Raji (cell line): ENCODE data around the gene TGM1.

Experiments
- POLR2A ChIP-seq: IDR thresholded peaks from 2 replicates; pipeline ENCODE4 v1.6.1; 2011; ENCODE audit warnings: low read depth, low read length, control low read depth; ENCODE audit not compliant: insufficient read depth

The TGM1 gene

DNA sequence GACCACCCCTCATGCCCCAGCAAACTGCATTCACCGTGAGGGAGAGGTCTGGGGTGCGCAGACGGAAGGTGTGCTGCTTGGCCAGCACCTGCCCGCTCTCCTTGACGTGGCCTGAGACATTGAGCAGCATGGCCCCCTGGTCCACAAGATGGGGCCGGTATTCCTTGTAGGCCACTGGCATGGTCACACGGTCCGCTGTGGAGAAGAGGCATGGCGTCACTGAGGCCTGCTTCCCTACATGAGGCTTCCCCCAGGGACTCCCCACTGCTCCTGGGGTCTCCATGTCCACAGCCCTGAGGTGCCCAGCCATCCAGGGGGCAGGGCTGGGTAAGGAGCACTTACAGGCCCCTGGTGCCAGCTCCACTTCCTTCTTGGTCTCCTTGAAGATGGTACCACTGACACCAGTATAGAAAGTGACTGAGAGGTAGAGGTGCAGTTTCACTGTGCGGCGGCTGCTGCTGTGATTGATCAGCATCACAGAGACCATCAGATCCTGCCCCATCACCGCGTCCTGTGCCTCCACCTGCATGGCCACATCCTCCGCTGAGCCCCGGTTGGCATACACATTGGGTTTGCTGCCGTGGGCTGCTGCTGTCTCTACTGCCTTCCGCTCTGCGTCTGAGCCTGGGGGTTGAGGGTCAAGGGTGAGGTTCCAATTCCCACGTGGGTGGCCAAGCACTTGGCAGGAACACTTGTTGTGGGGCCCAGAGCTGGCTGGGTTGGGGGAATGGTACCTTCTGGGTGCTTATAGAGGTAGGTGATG is 8.2 kb downstream of the TGM1 start:
- no peak for TF ChIP-seq POLR2A

DNA sequence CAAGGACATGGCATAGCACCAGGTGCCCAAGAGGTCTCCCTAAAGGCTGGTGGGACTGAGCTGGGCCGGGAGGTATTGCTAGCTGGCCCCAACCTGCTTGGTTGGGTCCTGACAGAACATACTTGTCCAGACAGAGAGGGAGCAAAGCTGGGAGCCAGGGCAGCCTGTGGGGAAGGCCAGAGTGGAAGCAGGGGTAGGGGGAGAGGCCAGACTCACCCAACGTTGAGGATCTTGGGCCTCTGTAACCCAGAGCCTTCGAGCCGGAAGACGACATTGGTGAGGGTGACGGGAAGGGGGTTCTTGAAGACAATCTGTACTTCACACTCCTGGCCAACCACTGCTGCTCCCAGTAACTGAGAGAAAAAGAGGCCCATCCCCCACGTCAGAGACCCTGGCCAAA is 9.0 kb downstream of the TGM1 start:
- no peak for TF ChIP-seq POLR2A

DNA sequence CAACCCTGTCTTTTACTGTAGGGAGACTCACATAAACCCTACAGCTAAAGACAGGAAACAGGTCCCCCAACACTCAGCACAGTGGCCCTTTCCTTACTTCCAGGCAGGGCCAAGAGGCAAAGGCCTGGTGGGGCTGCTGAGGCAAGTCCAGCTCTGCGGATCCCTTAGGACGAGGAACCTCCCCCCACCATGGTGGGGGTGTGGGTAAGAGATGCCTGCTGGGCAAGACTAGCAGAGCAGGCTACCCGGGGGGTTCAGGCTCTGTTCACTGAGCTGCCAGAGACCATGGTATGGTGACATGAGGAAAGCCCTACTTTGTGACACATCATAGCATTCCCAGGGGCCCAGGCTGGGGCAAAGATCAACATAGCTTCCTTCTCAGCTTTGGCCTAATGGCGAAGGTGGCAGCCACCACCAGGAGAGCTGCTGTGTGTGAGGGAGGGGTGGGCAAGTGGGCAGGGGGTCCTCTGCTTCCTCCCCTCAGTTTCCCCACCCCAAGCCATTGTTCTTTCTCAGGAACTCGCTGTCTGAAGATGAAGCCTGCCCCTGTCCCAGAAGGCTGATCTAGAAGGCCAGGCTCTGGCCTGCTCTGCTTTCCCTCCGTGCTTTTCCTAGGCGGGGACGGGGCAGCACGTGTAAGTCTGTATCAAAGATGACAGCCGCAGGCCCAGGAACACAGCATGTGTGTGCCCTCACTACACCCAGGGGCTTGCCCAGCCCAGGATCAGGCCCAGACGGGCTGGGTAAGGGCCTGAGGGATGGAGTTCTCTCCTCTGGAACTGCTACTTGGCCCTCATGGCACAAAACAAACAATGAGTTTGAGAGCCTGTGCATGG is 10.5 kb downstream of the TGM1 start:
- no peak for TF ChIP-seq POLR2A

DNA sequence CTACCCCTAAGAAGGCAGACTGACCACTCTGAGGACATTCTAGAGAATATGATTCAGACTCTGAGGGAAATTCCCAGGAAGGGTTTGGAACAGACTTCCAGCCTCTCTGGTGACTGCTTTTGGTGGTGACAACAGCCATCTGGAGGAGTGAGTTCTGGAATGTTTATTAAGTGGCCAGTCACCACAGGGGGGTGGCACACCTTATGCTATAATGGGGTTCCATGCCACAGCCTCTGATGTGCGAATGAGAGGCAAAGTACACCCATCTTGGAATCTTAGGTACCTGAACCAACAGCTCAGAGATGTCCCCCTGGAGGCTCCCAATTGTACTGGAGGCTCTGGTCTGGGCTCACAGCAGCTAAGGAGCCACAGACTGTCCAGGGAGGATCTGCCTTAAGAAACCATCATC is 11.1 kb downstream of the TGM1 start:
- TF ChIP-seq POLR2A: no peak

DNA sequence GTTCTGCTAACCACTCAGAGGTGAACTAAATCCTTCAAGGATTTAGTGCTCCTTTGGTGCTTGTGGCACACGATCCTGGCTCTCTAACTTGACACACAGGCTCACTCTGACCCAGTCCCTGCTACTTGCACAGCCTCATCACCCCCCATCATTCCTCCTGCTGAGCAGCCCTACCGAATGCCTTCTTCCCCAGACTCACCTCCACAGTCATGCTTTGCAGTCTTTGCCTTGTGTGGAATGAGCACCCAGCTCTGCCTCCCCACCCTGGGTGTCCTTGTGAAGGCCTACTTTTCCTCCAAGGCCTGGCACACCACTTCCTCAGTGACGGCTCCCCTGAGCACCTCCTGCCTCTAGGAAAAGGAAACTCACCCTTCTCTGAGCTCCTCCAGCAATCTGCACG is 12.6 kb downstream of the TGM1 start:
- TF ChIP-seq POLR2A: no peak

DNA sequence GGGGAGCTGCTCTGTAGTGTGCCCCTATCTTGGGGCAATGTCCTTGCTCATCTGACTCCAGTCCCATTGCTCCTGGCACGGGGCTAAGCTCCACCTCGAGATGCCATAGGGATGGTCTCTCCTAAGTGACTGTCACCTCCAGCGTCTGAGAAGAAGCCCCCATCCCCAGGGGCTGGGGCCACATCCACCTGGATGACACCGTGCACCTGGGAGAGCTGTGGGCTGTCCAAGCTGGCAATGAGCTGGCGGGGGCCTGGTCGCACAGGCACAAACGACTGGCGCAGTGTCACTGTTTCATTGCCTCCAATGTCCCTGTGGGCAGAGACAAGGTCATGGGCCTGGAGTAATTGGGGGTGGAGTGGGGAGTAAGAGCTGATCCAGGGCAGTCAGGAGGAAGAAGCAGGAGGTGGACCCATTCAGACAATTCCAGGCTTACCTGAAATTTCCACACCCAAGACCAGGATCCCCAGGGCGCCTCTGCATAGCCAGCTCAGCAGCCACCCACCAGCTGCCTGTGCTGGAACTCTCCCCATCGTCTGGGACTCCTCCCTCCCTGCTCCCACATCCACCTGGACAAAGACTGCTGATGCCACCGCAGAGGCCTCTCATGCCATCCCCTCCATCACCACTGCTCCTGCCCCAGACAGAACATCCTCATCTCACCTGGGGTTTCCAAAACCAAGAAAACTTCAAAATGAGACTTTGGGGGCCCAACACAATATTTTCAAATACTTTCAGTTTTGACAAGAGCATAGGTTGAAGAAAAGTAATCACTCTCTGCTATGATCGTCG is 13.6 kb downstream of the TGM1 start:
- TF ChIP-seq POLR2A: no peak

DNA sequence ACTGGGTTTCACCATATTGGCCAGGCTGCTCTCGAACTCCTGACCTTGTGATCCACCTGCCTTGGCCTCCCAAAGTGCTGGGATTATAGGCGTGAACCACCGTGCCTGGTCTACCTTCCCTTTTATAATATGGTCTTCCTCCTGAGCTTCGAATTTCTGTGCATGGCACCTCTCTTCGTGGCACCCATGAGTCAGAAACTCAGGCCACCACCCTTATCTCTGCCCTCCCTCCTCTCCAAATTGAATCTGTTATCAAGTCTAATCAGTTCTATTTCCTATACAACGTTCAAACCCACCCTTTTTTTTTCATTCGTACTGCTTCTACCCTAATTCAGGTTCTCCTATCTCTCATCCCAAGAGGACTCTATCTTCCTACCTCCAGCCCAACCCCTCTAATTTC is 15.6 kb downstream of the TGM1 start:
- no peak for TF ChIP-seq POLR2A

DNA sequence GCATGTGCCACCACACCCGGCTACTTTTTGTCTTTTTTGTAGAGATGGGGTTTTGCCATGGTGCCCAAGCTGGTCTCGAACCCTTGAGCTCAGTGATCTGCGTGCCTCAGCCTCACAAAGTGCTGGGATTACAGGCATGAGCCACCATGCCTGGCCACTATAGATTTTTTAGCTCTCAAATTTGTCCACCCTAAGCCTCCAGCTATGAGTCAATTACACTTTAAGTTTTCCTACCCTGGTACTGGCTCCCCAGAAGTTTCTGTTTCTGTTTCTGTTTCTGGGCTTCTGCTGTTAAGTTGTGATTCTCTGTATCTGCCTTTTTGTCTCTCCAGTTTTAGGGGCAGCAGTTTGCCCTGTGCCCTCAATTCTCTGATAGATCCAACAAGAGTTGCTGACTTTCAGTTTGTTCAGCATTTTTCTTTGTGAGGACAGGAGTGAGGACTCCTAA is 16.2 kb downstream of the TGM1 start:
- no peak for TF ChIP-seq POLR2A

DNA sequence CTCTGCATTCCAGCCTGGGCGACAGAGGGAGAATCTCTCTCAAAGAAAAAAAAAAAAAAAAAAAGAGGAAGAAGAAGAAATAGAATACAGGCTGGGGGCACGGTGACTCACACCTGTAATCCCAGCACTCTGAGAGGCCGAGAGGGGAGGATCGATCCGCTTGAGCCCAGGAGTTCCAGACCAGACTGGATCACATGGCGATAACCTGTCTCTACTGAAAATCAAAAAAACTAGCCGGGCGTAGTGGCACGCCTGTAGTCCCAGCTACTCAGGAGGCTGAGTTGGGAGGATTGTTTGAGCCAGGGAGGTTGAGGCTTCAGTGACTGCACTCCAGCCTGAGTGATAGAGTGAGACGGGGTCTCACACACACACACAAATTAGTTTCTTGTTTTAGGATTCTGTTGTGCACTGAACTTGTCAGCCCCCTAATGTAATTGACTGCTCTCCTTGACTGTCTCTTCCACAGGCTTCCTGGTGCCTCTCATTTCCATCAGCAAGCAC is 19.6 kb downstream of the TGM1 start:
- no peak for TF ChIP-seq POLR2A

DNA sequence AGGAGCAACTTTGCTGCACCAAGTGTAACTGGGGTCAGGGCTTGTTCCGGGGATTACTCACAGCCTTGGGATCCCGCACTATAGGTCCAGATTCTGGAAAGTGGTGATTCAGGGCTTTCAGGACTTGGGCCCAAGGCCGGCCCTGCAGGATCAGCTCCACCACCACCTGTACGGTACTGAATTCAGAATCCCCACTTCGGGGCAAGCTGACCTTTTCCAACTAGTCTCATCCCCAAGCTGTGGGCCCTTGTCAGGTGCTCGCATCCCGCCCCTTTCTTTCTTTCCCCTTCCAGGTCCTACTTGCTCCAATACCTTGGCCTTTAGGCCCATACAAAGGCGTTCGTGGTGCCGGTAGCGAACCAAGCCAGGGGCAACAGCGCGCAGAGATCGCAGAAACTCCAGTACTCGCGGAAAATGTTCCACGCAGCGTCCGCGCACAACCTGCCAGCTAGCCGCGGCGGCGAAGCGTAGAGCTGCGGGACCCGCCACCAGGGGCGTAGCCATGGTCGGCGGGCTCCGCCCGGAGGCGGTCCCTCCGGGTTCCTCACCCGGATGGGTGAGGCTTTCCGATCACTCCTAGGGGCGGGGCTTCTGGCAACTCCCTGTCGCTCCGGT is 21.0 kb downstream of the TGM1 start:
- TF ChIP-seq POLR2A: no peak

DNA sequence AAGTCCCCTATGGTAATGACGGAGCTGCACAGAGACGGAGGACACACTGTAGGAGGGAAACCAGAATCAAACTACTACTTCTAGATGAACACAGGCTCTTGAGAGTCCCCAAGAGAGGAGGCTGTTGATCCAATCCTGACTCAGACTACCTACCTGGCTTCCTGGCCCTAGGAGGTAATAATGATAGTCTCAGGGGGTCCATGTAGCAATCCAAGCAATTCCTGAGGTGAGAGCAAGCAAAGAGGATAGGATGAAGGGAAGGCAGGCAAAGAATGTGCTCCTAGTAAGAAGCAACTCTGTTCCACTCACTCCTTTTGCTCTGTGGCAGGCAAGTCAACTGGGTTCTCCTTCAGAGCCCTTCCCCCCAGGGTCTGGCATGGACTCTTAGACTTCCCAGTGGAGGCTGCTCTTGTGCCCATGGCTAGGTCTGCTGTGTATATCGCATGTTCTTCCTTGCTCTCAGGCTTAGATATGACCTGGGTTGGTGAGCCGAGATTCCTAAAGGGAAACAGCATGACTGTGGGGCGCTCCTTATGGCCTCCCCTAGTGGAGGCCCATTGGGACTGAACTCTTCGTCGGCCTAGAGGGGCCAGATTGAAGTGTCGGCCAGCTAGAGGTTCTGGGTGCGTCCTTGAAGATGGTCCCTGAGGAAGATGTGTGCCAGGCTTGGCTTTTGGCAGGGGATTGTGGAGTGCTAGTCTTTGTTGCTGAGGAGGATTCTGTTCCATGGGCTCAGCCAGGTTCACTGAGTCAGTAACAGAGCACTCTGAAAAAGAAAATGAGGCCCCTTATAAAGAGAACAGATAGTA is 22.7 kb downstream of the TGM1 start:
- TF ChIP-seq POLR2A: no peak

DNA sequence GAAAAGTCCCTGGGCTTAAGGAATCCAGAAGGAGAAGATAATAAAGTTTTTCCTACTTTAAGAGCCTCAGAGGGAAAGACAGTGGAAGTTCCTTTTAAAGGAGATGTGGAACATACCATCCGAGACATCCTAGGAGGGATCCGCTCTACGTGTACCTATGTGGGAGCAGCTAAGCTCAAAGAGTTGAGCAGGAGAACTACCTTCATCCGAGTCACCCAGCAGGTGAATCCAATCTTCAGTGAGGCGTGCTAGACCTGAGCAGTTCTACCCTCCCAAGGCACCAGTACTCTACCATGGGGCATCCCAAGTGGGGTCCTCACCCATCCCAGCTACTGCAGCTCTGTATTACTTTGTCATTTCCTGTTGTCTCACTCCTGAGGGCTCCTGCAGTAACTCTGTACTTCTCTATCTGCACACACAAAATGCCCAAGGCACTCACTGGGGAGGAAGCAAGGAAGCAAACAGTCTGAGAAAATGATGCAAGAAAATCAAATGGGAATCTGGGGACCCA is 24.4 kb downstream of the TGM1 start:
- no peak for TF ChIP-seq POLR2A

DNA sequence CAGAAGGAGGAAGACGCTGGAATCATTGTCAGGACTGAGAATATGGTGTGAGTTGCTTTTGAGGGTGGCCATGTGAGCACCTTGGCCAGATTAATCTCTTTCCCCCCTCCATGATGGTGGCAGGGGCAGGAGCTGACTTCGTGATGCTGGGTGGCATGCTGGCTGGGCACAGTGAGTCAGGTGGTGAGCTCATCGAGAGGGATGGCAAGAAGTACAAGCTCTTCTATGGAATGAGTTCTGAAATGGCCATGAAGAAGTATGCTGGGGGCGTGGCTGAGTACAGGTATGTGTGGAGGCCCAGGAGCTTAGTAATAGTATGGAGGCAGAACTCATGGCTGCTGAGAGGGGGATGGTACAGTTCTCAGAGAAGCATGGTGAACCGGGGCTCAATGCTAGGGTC is 24.9 kb downstream of the TGM1 start:
- no peak for TF ChIP-seq POLR2A

DNA sequence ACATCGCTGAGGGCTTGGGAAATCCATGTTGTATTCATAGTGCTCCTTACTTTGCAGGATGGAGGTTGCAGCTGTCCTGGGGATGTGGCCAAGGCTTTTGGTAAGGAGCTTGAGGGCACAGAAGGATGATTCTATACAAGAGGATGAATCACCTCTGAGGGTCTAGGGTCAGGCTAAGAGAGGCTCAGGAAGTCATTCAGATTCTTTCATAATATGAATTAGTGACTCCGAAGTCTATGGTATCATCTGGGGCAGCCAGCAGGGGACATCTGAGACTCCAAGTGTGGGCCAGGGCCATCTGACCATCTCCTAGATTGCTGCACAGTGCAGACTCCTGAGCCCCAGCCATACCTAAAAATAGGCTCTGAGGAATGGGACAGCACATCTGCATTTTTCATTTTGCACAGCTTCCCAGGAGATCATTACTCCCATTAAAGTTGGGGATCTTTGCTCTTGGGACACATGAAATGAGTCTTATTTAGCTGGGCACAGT is 25.5 kb downstream of the TGM1 start:
- TF ChIP-seq POLR2A: no peak
